ENCODE measurements around the gene PBX1.

The PBX1 gene

DNA sequence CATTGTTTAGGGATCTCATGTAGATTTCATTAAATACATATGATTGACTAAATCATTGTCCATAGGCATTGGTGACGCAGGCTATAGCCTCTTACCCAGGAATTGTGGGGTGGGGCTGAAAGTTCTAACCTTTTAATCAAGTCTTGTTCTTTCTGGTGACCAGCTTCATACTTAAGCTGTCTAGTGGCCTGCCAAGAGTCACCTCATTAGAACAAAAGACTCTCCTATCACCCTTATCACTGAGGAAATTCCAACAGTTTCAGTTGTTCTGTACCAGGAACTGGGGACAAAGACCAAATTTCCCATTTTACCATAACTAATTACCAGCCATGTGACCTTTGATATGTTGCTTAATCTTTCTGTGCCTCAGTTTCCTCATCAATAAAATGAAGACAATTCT lies 298.5 kb downstream of the PBX1 start:
- ChIA-PET CTCF (no interaction called here), POLR2A (ENCODE audit: low non-redundant PET) (no interaction called here)
- TF ChIP-seq, protein P1, sequence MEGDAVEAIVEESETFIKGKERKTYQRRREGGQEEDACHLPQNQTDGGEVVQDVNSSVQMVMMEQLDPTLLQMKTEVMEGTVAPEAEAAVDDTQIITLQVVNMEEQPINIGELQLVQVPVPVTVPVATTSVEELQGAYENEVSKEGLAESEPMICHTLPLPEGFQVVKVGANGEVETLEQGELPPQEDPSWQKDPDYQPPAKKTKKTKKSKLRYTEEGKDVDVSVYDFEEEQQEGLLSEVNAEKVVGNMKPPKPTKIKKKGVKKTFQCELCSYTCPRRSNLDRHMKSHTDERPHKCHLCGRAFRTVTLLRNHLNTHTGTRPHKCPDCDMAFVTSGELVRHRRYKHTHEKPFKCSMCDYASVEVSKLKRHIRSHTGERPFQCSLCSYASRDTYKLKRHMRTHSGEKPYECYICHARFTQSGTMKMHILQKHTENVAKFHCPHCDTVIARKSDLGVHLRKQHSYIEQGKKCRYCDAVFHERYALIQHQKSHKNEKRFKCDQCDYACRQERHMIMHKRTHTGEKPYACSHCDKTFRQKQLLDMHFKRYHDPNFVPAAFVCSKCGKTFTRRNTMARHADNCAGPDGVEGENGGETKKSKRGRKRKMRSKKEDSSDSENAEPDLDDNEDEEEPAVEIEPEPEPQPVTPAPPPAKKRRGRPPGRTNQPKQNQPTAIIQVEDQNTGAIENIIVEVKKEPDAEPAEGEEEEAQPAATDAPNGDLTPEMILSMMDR (conservative IDR thresholded peaks at IDR 0.05; ENCODE audit: low read depth) = no peak
- DNase-seq (ENCODE audit: low spot score) = no peak
- H3K27ac ChIP-seq = no peak overlapping the region

DNA sequence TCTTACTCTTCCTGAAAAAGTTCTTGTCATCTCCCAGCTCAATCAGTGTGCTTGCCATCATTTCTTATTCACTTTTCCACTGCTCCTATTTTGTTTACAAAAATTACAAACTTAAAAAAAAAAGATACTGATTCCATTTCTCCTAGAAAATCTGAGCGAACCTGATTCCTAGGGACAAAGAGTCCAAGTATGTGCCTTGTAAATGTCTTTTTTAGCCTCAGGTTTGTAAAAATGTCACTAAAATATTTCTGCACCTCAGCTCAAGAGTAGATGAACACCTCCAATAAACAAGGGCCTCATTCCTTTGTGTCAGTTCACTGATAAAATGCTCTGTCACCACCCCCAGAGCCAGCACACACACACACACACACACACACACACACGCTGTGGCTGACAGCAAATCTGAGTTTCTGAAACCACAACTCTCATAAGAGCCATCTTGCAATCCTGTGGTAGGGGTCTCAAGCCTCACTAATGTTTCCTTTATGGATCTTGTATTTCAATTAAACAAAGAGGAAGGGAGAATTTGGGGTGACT lies 299.2 kb downstream of the PBX1 start:
- no peak for DNase-seq (ENCODE audit: low spot score)
- ChIA-PET CTCF (no interaction called here), POLR2A (ENCODE audit: low non-redundant PET) (no interaction called here)
- H3K27ac ChIP-seq = no peak overlapping the region
- TF ChIP-seq, protein P1 (conservative IDR thresholded peaks at IDR 0.05; ENCODE audit: low read depth) = no peak

DNA sequence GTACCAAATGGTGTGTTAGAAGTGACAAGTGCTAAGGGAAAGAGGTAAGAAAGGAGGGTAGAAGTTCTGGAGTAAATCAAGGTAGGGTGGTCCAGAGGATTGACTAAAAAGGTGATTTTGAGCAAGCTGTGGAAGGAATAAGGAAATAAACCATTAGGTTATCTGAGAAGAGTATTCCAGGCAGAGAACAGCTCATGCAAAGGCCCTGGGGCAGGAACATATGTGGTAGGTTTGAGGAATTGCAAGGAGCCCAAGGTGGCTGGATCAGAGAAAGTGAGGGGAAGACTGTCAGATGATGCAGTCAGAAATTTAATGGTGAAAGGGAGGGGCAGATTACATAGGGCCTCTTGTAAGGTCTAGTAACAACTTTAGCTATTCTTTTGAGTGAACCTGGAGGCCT lies 302.6 kb downstream of the PBX1 start:
- CTCF ChIA-PET = no interaction called here
- POLR2A ChIA-PET (ENCODE audit: low non-redundant PET) = no interaction called here
- no peak overlapping the region for H3K27ac ChIP-seq
- TF ChIP-seq, protein P1 (conservative IDR thresholded peaks at IDR 0.05; ENCODE audit: low read depth) = no peak
- DNase-seq (ENCODE audit: low spot score) = no peak

DNA sequence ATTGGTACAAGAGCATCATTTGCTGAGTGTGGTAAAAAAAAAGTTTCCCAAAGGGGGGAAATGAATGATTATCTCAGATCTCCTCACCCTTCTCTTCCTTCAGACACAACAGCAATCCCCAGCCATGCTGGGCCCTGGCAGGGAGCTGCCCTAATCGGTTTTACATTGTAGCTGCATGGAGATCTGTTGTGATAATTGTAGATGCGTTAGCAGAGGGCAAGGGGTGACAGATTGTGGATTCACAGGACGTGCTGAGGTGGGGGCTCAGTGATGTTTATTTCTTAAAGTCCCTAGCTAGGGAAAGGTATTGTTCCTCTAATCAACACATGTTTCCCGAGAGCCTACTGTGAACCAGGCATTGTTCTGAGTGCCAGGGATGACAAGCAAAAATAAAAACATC lies 304.1 kb downstream of the PBX1 start:
- TF ChIP-seq, protein P1 (conservative IDR thresholded peaks at IDR 0.05; ENCODE audit: low read depth) = no peak
- POLR2A ChIA-PET (ENCODE audit: low non-redundant PET) = no interaction called here
- H3K27ac ChIP-seq = no peak overlapping the region
- DNase-seq (ENCODE audit: low spot score) = no peak
- CTCF ChIA-PET = interaction anchor here (0.7 kb wide), 2 partner anchors 21 to 58 kb away, joined by 3 to 4 read pairs; no protein-coding TSS in a partner anchor

DNA sequence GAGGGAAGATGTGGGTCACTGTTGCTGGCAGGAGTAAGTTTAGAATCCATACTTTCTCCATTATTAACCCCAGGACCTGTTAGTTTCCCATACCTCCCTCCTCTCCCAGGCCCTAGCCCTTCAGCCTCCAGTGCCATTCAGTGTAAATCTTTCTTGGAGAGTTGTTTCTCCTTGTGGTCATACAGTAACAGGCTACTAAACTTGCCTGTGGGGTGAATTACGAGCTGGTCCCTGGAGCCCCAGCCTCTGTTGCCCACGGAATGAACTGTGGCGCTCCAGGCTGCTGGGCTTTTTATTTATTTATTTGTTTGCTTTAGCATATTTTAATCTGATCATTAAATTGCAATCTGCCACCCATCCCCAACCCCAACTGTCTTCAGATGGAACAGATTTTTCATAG lies 305.2 kb downstream of the PBX1 start:
- ChIA-PET POLR2A (ENCODE audit: low non-redundant PET) (no interaction called here), CTCF (no interaction called here)
- H3K27ac ChIP-seq = no peak overlapping the region
- DNase-seq (ENCODE audit: low spot score) = no peak
- TF ChIP-seq, protein P1 (conservative IDR thresholded peaks at IDR 0.05; ENCODE audit: low read depth) = no peak

DNA sequence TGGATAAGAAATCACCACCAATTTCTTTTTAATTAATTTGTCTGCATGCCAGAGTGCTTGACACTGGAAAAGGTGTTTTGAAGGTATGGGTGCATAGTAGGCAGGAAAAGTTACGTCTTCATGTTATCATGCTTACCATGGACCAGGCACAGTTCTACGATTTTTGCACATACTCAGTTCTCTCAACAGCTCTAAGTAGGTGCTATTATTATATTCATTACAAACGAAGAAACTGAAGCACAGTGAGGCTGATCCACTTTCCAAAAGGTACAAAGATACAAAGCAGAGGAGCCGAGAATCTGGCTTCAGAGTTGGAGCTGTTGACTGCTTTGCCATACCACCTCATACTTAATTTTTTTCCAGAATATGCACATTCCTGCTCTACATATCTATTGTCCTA lies 306.4 kb downstream of the PBX1 start:
- H3K27ac ChIP-seq = no peak overlapping the region
- TF ChIP-seq, protein P1 (conservative IDR thresholded peaks at IDR 0.05; ENCODE audit: low read depth) = no peak
- POLR2A ChIA-PET (ENCODE audit: low non-redundant PET) = no interaction called here
- CTCF ChIA-PET = no interaction called here
- no peak for DNase-seq (ENCODE audit: low spot score)

DNA sequence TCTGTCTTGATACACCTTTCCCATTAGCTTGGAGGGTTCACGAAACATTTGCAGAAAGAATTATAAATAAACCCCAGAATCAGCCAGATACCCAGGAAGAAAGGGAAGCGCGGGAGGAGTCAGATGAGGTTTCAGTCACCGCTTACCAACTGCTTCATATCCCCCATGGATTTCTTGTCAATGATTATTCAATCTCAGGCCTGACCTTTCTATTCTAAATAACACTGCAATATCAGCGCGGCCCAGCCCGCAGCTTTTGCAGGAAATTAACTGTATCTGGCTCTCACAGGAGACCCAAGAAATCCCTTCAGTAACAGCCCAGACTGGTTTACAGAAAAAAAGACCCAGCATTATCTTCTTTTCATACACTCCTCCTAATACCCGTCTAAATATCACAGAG lies 308.6 kb downstream of the PBX1 start:
- no peak overlapping the region for H3K27ac ChIP-seq
- TF ChIP-seq, protein P1 (conservative IDR thresholded peaks at IDR 0.05; ENCODE audit: low read depth) = no peak
- DNase-seq (ENCODE audit: low spot score) = no peak
- CTCF ChIA-PET = no interaction called here
- POLR2A ChIA-PET (ENCODE audit: low non-redundant PET) = no interaction called here
